Transverse colon (tissue), 4 donors: ENCODE results near the gene TREX2. TPM values are rescaled to one million over a fixed set of nuclear protein-coding genes. Genes with fewer than 3 reads are reported as not detected.
A peak's percentile ranks its signal among the peaks of the same experiment; 100 is the strongest.

ENCODE experiments used
- DNase-seq: peaks from one replicate; pipeline ENCODE4 v3.0.0-alpha.2; 2019
- H3K27ac ChIP-seq, 4 donors: fragments of 200-600 bp; sonication (generic); 2 replicates each; pipeline ENCODE4 v1.5.1; 2016 to 2018; ENCODE audit warnings: inconsistent platforms in 4 of 4
- H3K27me3 ChIP-seq: fragments of 200-600 bp; sonication (generic); 2 replicates; pipeline ENCODE4 v1.5.1; 2017; ENCODE audit warnings: inconsistent platforms
- H3K36me3 ChIP-seq, 4 donors: fragments of 200-600 bp; sonication (generic); 2 replicates each; pipeline ENCODE4 v1.5.1; 2017 to 2019; ENCODE audit warnings: inconsistent platforms in 4 of 4
- H3K4me1 ChIP-seq, 4 donors: fragments of 200-600 bp; sonication (generic); 2 replicates each; pipeline ENCODE4 v1.5.1; 2017 to 2020; ENCODE audit warnings: inconsistent platforms in 4 of 4
- H3K4me3 ChIP-seq, 4 donors: fragments of 200-600 bp; sonication (generic); 1 replicate in 1 of 4; 2 replicates in 3 of 4; pipeline versions ENCODE4 v1.5.1 to v1.6.1; 2017 to 2019; ENCODE audit warnings: inconsistent platforms in 4 of 4
- H3K9me3 ChIP-seq, 2 donors: fragments of 200-600 bp; sonication (generic); 2 replicates each; pipeline ENCODE4 v1.5.1; 2017 to 2019; ENCODE audit warnings: inconsistent platforms in 2 of 2
- EP300 ChIP-seq: sonication (generic); formaldehyde crosslinking; IDR thresholded peaks from one replicate; pipeline ENCODE4 v1.6.1; 2017; ENCODE audit warnings: antibody characterized with exemption, low read depth
- POLR2A ChIP-seq: fragments of 450-650 bp; IDR thresholded peaks from one replicate; pipeline ENCODE4 v1.6.1; 2016; ENCODE audit warnings: antibody characterized with exemption, mild to moderate bottlenecking, moderate library complexity
- POLR2AphosphoS5 ChIP-seq, 3 donors: sonication (generic); formaldehyde crosslinking; IDR thresholded peaks; one replicate each; pipeline ENCODE4 v1.6.1; 2016; ENCODE audit warnings: antibody characterized with exemption in 3 of 3
- WGBS, 2 donors: methylation state at CpG; one replicate each; pipeline ENCODE4 v1.1.5; 2018; ENCODE audit warnings: low coverage in 1 of 2; 5-methylcytosine and 5-hydroxymethylcytosine counted together
- in situ Hi-C, 4 donors: fragments of 200-750 bp; cut with MboI; loops; one replicate each; pipeline versions ENCODE4 v1.15.0 to v1.15.1; 2017; ENCODE audit warnings: low sequenced_read_pairs in 3 of 4, low pct_ligation_motif_present in 1 of 4, low pct_unique_long_range_greater_than_20kb in 1 of 4
- intact Hi-C: fragments of 100-400 bp; cut with DNase I; formaldehyde crosslinking; loops from one replicate; pipeline ENCODE4 v1.15.1; 2023; ENCODE audit warnings: low total_unique reads
- total RNA-seq, 4 donors: library from RNA; depleted of rRNA; stranded (reverse); fragments of >200 nt; gene quantifications; one replicate each; pipeline ENCODE4 v1.1.0, GENCODE V29; 2016
- TF ChIP-seq, protein P1 (sequence below), 5 experiments: fragments of 200-600 bp in 3 of 5; fragments of 450-650 bp in 2 of 5; sonication (generic) in 3 of 5; IDR thresholded peaks; 1 replicate in 2 of 5; 2 replicates in 3 of 5; pipeline ENCODE4 v1.5.1; 2016 to 2017; ENCODE audit warnings: antibody characterized with exemption in 5 of 5, inconsistent platforms in 3 of 5, mild to moderate bottlenecking in 2 of 5, moderate library complexity in 1 of 5

Gene TREX2
- total RNA-seq, 4 donors from 2014 or later: 0.55 to 2.0 (median 1.4) TPM; not detected in 1

GRCh38 chrX:153411988-153412574 is 33.8 kb downstream of the TREX2 start:
- no peak overlapping the region for H3K27ac ChIP-seq
- intact Hi-C loops: no loop called here

GRCh38 chrX:153411255-153411987 is 34.4 kb downstream of the TREX2 start, which contains the start of gene ZFP92:
TSS of gene ZFP92 (plus strand) at chrX:153411472. CDS start at chrX:153418323, 6,851 bp downstream.
- Histone ChIP-seq H3K9me3 (no peaks in the 10 kb centered on the region), H3K27ac (peak within 1 kb of the TSS in 1 of 4 donors; percentile 28), H3K4me3 (peak within 1 kb of the TSS; percentile 13 to 56 (median 32)), H3K36me3 (no peaks in the 10 kb centered on the region), H3K4me1 (peaks cover 0 to 7% (median 3%) of the 10 kb centered on the region in 4 donors), H3K27me3 (peaks cover 5% of the 10 kb centered on the region)
- in situ Hi-C loops (no loop called here), intact Hi-C loops (no loop called here)
- peak; percentile 32 for DNase-seq
- TF ChIP-seq EP300 (no peak), POLR2AphosphoS5 (IDR thresholded peaks at IDR 0.05) (no peak), POLR2A (no peak)
- TF ChIP-seq, protein P1, sequence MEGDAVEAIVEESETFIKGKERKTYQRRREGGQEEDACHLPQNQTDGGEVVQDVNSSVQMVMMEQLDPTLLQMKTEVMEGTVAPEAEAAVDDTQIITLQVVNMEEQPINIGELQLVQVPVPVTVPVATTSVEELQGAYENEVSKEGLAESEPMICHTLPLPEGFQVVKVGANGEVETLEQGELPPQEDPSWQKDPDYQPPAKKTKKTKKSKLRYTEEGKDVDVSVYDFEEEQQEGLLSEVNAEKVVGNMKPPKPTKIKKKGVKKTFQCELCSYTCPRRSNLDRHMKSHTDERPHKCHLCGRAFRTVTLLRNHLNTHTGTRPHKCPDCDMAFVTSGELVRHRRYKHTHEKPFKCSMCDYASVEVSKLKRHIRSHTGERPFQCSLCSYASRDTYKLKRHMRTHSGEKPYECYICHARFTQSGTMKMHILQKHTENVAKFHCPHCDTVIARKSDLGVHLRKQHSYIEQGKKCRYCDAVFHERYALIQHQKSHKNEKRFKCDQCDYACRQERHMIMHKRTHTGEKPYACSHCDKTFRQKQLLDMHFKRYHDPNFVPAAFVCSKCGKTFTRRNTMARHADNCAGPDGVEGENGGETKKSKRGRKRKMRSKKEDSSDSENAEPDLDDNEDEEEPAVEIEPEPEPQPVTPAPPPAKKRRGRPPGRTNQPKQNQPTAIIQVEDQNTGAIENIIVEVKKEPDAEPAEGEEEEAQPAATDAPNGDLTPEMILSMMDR (IDR thresholded peaks at IDR 0.05): no peak
- WGBS, 2 donors: 56% methylated on average over 39 of the region's 75 CpGs; no CpG with 5 or more reads in 1 of the 2 donors

More at GRCh38 chrX:153411988-153412574, 33.8 kb downstream of the TREX2 start:
- in situ Hi-C loops: no loop called here
- Histone ChIP-seq H3K27me3 (peaks cover 5% of the 10 kb centered on the region), H3K4me3 (peak overlapping the region; percentile 13 to 56 (median 32)), H3K9me3 (no peaks in the 10 kb centered on the region), H3K36me3 (no peaks in the 10 kb centered on the region), H3K4me1 (peaks cover 0 to 7% (median 3%) of the 10 kb centered on the region in 4 donors)
- WGBS, 2 donors: 71% methylated on average over 16 of the region's 17 CpGs; no CpG with 5 or more reads in 1 of the 2 donors
- DNase-seq: no peak
- TF ChIP-seq, protein P1 (IDR thresholded peaks at IDR 0.05): no peak
- TF ChIP-seq POLR2AphosphoS5 (IDR thresholded peaks at IDR 0.05) (no peak), EP300 (no peak), POLR2A (no peak)

DNA sequence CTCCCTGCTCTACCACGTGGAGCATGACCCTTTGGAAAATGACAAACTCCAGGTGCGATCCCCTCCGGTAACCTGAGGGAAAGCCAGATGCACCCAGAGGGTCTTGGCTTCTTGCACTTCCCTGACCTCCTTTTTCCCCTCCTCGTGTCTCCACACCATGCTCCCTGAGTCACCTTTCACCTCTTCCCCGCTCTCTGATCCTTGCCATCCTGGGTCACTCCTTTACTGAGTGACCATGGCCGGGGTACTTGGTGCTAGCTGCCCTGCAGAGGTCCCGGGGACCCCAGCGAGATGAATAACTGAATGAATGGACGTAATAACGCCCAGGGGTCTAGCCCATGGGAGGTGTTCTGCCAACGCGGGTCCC is 35.0 kb downstream of the TREX2 start:
- Histone ChIP-seq H3K27ac (peak overlapping the region in 1 of 4 donors; percentile 28), H3K36me3 (no peaks in the 10 kb centered on the region), H3K27me3 (peaks cover 5% of the 10 kb centered on the region), H3K9me3 (no peaks in the 10 kb centered on the region), H3K4me1 (peaks cover 0 to 7% (median 3%) of the 10 kb centered on the region in 4 donors), H3K4me3 (peak overlapping the region in 3 of 4 donors; percentile 30 to 56 (median 35))
- DNase-seq: no peak
- in situ Hi-C loops: no loop called here
- no peak for TF ChIP-seq POLR2AphosphoS5 (IDR thresholded peaks at IDR 0.05)
- no peak for TF ChIP-seq EP300
- TF ChIP-seq, protein P1 (IDR thresholded peaks at IDR 0.05): no peak
- no peak for TF ChIP-seq POLR2A
- intact Hi-C loops: no loop called here
- WGBS, 2 donors: 65% methylated on average over 10 of the region's 12 CpGs; no CpG with 5 or more reads in 1 of the 2 donors

- 71% methylated on average over 15 of the region's 15 CpGs; no CpG with 5 or more reads in 1 of the 2 donors for WGBS, 2 donors
- H3K27me3 ChIP-seq: peaks cover 5% of the 10 kb centered on the region
- in situ Hi-C loops: no loop called here
Observed at GRCh38 chrX:153410373-153410772, 35.5 kb downstream of the TREX2 start.

More at GRCh38 chrX:153410373-153410772, 35.5 kb downstream of the TREX2 start:
- Histone ChIP-seq H3K4me3 (no peak overlapping the region), H3K36me3 (no peaks in the 10 kb centered on the region), H3K4me1 (peaks cover 0 to 7% (median 3%) of the 10 kb centered on the region in 4 donors), H3K9me3 (no peaks in the 10 kb centered on the region), H3K27ac (no peak overlapping the region)
- DNase-seq: no peak
- TF ChIP-seq POLR2AphosphoS5 (IDR thresholded peaks at IDR 0.05): no peak
- intact Hi-C loops: no loop called here
